ENCODE results near the gene VNN1. TPM values are rescaled to one million over a fixed set of nuclear protein-coding genes. Genes with fewer than 3 reads are reported as not detected.

VNN1 gene
- total RNA-seq, 4 donors from 2014 or later = 0.46 to 5.8 (median 0.76) TPM

- WGBS, 2 donors = 97 to 100% methylated on average over 1 of the region's 1 CpG
Observed at GRCh38 chr6:132748446-132748845, 34.6 kb upstream of the VNN1 start.

DNA sequence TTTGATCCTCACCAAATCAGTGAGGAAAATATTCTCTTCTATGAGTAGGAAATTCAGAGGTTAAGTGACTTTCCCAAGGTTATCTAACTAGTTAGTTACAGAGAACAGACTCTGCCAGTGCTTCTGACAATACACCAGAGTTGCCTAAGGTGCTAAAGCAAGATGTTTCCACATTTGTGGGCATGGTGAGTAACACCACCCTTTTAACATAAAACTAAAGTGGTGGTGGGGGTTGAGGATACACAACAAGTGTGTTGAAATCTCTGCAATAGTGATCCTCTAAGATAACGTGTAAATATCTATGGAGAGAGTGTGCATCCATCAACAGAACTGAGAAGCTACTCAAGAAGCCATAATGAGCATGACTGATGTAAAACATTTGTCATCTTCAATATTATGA, 32.2 kb upstream of the VNN1 start:
- Histone ChIP-seq H3K4me1 (no peaks in the 10 kb centered on the region), H3K4me3 (replicated peaks in 1 of 3) (no peak overlapping the region), H3K9me3 (no peaks in the 10 kb centered on the region), H3K27me3 (no peaks in the 10 kb centered on the region), H3K27ac (no peak overlapping the region), H3K36me3 (no peaks in the 10 kb centered on the region)
- TF ChIP-seq, protein P1, sequence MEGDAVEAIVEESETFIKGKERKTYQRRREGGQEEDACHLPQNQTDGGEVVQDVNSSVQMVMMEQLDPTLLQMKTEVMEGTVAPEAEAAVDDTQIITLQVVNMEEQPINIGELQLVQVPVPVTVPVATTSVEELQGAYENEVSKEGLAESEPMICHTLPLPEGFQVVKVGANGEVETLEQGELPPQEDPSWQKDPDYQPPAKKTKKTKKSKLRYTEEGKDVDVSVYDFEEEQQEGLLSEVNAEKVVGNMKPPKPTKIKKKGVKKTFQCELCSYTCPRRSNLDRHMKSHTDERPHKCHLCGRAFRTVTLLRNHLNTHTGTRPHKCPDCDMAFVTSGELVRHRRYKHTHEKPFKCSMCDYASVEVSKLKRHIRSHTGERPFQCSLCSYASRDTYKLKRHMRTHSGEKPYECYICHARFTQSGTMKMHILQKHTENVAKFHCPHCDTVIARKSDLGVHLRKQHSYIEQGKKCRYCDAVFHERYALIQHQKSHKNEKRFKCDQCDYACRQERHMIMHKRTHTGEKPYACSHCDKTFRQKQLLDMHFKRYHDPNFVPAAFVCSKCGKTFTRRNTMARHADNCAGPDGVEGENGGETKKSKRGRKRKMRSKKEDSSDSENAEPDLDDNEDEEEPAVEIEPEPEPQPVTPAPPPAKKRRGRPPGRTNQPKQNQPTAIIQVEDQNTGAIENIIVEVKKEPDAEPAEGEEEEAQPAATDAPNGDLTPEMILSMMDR (IDR thresholded peaks at IDR 0.05) = no peak
- TF ChIP-seq POLR2A (IDR thresholded peaks at IDR 0.05) = no peak
- DNase-seq = no peak
- 65 to 86% methylated on average over 1 of the region's 1 CpG for WGBS, 2 donors
- intact Hi-C loops (cut with DNase I) = no loop called here

More at GRCh38 chr6:132748446-132748845, 34.6 kb upstream of the VNN1 start:
- Histone ChIP-seq H3K4me3 (replicated peaks in 1 of 3) (no peak overlapping the region), H3K4me1 (no peaks in the 10 kb centered on the region), H3K36me3 (no peaks in the 10 kb centered on the region), H3K27ac (no peak overlapping the region), H3K9me3 (no peaks in the 10 kb centered on the region), H3K27me3 (no peaks in the 10 kb centered on the region)
- intact Hi-C loops (cut with DNase I) = no loop called here
- no peak for DNase-seq
- TF ChIP-seq, protein P1 (IDR thresholded peaks at IDR 0.05) = no peak
- no peak for TF ChIP-seq POLR2A (IDR thresholded peaks at IDR 0.05)

GRCh38 chr6:132742495-132742894, 28.6 kb upstream of the VNN1 start:
- no peak for TF ChIP-seq POLR2A (IDR thresholded peaks at IDR 0.05)
- TF ChIP-seq, protein P1 (IDR thresholded peaks at IDR 0.05) = no peak
- Histone ChIP-seq H3K27ac (no peak overlapping the region), H3K9me3 (no peaks in the 10 kb centered on the region), H3K4me3 (replicated peaks in 1 of 3) (no peak overlapping the region), H3K27me3 (no peaks in the 10 kb centered on the region), H3K4me1 (no peaks in the 10 kb centered on the region), H3K36me3 (no peaks in the 10 kb centered on the region)
- DNase-seq = no peak
- intact Hi-C loops (cut with DNase I) = no loop called here
- WGBS, 2 donors = 82 to 83% methylated on average over 4 of the region's 4 CpGs

DNA sequence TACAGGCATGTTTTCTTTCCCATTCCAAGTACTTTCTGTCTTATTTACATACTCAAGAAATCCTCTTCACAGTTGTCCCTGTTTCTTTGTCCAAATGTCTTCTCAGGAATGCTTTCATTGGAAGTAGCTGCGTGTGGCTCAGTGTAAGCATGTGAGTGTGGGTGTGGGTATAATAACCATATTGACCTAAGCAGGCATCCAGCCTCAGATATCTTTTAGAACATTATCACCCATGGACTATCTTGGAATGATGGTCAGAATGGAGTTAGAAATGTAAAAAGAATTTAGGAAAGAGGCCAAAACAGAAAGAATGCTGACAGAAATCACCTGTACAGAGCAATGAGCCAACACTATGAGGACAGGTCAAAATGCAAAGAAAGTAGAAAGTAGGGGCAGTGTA, 27.4 kb upstream of the VNN1 start:
- intact Hi-C loops (cut with DNase I) = no loop called here
- no peak overlapping the region for H3K4me3 ChIP-seq (replicated peaks in 1 of 3)
- no peaks in the 10 kb centered on the region for H3K9me3 ChIP-seq
- no peak for DNase-seq
- 71 to 83% methylated on average over 1 of the region's 1 CpG for WGBS, 2 donors
- H3K36me3 ChIP-seq = no peaks in the 10 kb centered on the region
- H3K4me1 ChIP-seq = no peaks in the 10 kb centered on the region
- no peak overlapping the region for H3K27ac ChIP-seq
- TF ChIP-seq POLR2A (IDR thresholded peaks at IDR 0.05) = no peak
- TF ChIP-seq, protein P1 (IDR thresholded peaks at IDR 0.05) = no peak
- H3K27me3 ChIP-seq = no peaks in the 10 kb centered on the region

- no peak overlapping the region for H3K27ac ChIP-seq
- intact Hi-C loops (cut with DNase I) = no loop called here
- TF ChIP-seq, protein P1 (IDR thresholded peaks at IDR 0.05) = no peak
- no peak for TF ChIP-seq POLR2A (IDR thresholded peaks at IDR 0.05)
Observed at GRCh38 chr6:132736239-132736638, 22.4 kb upstream of the VNN1 start.

More at GRCh38 chr6:132736239-132736638, 22.4 kb upstream of the VNN1 start:
- no peak overlapping the region for H3K4me3 ChIP-seq (replicated peaks in 1 of 3)
- DNase-seq = no peak
- no peaks in the 10 kb centered on the region for H3K27me3 ChIP-seq
- no peaks in the 10 kb centered on the region for H3K36me3 ChIP-seq
- 83 to 87% methylated on average over 1 of the region's 1 CpG for WGBS, 2 donors
- no peaks in the 10 kb centered on the region for H3K9me3 ChIP-seq
- no peaks in the 10 kb centered on the region for H3K4me1 ChIP-seq

All from thyroid gland (tissue), 4 donors.